Colonic mucosa (tissue), 4 donors: ENCODE data around the gene HERC2. TPM values are rescaled to one million over a fixed set of nuclear protein-coding genes. Genes with fewer than 3 reads are reported as not detected.

Source experiments
- DNase-seq: peaks from one replicate; pipeline ENCODE4 v3.0.0-alpha.2; 2020
- H3K27ac ChIP-seq: fragments of 200-600 bp; one replicate; pipeline ENCODE4 v1.8.0; 2021
- H3K27me3 ChIP-seq: fragments of 200-600 bp; one replicate; pipeline ENCODE4 v1.8.0; 2021
- H3K36me3 ChIP-seq: fragments of 200-600 bp; one replicate; pipeline ENCODE4 v1.8.0; 2021
- H3K4me1 ChIP-seq: fragments of 200-600 bp; one replicate; pipeline ENCODE4 v1.8.0; 2021; ENCODE audit warnings: mild to moderate bottlenecking
- H3K4me3 ChIP-seq: fragments of 200-600 bp; one replicate; pipeline ENCODE4 v1.8.0; 2021
- H3K9ac ChIP-seq, 2 donors: one replicate each; pipeline ENCODE4 v1.7.0; 2013; ENCODE audit warnings: control low read depth in 2 of 2, low read depth in 2 of 2, low read length in 2 of 2
- H3K9me3 ChIP-seq: fragments of 200-600 bp; one replicate; pipeline ENCODE4 v1.8.0; 2021
- CTCF ChIP-seq: fragments of 200-600 bp; IDR thresholded peaks from one replicate; pipeline ENCODE4 v1.8.0; 2022; ENCODE audit warnings: antibody characterized with exemption, mild to moderate bottlenecking
- intact Hi-C: fragments of 100-400 bp; cut with DNase I; formaldehyde crosslinking; loops from one replicate; pipeline ENCODE4 v1.14.1; 2022
- total RNA-seq, 2 donors: library from RNA; stranded (reverse); fragmentation: NEBNext Ultra II Directional in 1 of 2; extraction: Animal tissue kit (Norgen Biotek cat#: 25700) in 1 of 2; gene quantifications; one replicate each; pipeline ENCODE4 v1.2.1, GENCODE V29; 2021
- donor health status: healthy.
- donor health status: DM: no; HTN: no; CAD: no.
- donor health status: DM: no; HTN: no; CAD: no.

HERC2 gene
- total RNA-seq, 2 donors from 2014 or later, result 50.8 to 71.2 TPM

- TF ChIP-seq CTCF, result no peak
- intact Hi-C loops, result no loop called here
- H3K36me3 ChIP-seq, result no peaks in the 10 kb centered on the region
- no peaks in the 10 kb centered on the region for H3K9me3 ChIP-seq
- H3K4me3 ChIP-seq, result no peak overlapping the region
- H3K27me3 ChIP-seq, result no peaks in the 10 kb centered on the region
- H3K27ac ChIP-seq, result no peak overlapping the region
- H3K4me1 ChIP-seq, result no peaks in the 10 kb centered on the region
- DNase-seq, result no peak
- H3K9ac ChIP-seq, result no peak overlapping the region
Observed at GRCh38 chr15:28081594-28081993, 240.4 kb downstream of the HERC2 start.

- Histone ChIP-seq H3K36me3 (no peaks in the 10 kb centered on the region), H3K4me3 (no peak overlapping the region), H3K4me1 (no peaks in the 10 kb centered on the region), H3K9me3 (no peaks in the 10 kb centered on the region), H3K9ac (no peak overlapping the region), H3K27ac (no peak overlapping the region), H3K27me3 (no peaks in the 10 kb centered on the region)
- no peak for TF ChIP-seq CTCF
- no peak for DNase-seq
- intact Hi-C loops, result no loop called here
Observed at GRCh38 chr15:28080386-28080785, 241.6 kb downstream of the HERC2 start.

- no peak for DNase-seq
- Histone ChIP-seq H3K4me3 (no peak overlapping the region), H3K9me3 (no peaks in the 10 kb centered on the region), H3K4me1 (no peaks in the 10 kb centered on the region), H3K36me3 (no peaks in the 10 kb centered on the region), H3K27ac (no peak overlapping the region), H3K27me3 (no peaks in the 10 kb centered on the region), H3K9ac (no peak overlapping the region)
- no peak for TF ChIP-seq CTCF
- intact Hi-C loops, result no loop called here
Observed at GRCh38 chr15:28079313-28079969, 242.5 kb downstream of the HERC2 start.

- Histone ChIP-seq H3K9me3 (no peaks in the 10 kb centered on the region), H3K9ac (no peak overlapping the region), H3K4me3 (no peak overlapping the region), H3K27ac (no peak overlapping the region), H3K4me1 (no peaks in the 10 kb centered on the region), H3K27me3 (no peaks in the 10 kb centered on the region), H3K36me3 (no peaks in the 10 kb centered on the region)
- no peak for TF ChIP-seq CTCF
- intact Hi-C loops, result no loop called here
- no peak for DNase-seq
Observed at GRCh38 chr15:28078191-28078719, 243.7 kb downstream of the HERC2 start.

GRCh38 chr15:28075573-28075972, 246.4 kb downstream of the HERC2 start:
- Histone ChIP-seq H3K9me3 (no peaks in the 10 kb centered on the region), H3K27me3 (no peaks in the 10 kb centered on the region), H3K9ac (no peak overlapping the region), H3K4me1 (no peaks in the 10 kb centered on the region), H3K4me3 (no peak overlapping the region), H3K36me3 (no peaks in the 10 kb centered on the region), H3K27ac (no peak overlapping the region)
- DNase-seq, result no peak
- intact Hi-C loops, result no loop called here
- TF ChIP-seq CTCF, result no peak
